OCI-LY3 (cell line): ENCODE measurements around the gene PTCD1.

Experiments used
- CTCF ChIP-seq: fragments of 200-600, 300-600 bp; sonication (generic); IDR thresholded peaks from 2 replicates; pipeline ENCODE4 v1.5.1; 2014; ENCODE audit warnings: antibody characterized with exemption, low read length, low read depth
- EZH2phosphoT487 ChIP-seq: fragments of 200-600 bp; shearing (Covaris generic); IDR thresholded peaks from 2 replicates; pipeline ENCODE4 v1.6.1; 2018; ENCODE audit warnings: antibody characterized with exemption, mixed run types, low read depth

- no peak for TF ChIP-seq CTCF
- no peak for TF ChIP-seq EZH2phosphoT487
These were observed 47.5 kb downstream of the PTCD1 start for GRCh38 chr7:99390941-99391602.
